OCI-LY7 (cell line): ENCODE results near the gene TTC23L. TPM values are rescaled to one million over a fixed set of nuclear protein-coding genes. Genes with fewer than 3 reads are reported as not detected.

Experiments
- BruUV-seq: library from RNA; stranded (reverse); fragments of 400-500 nt; replicated peaks from 2 replicates; lab custom pipeline; 2021; lab: Mats Ljungman, UMichigan
- CTCF ChIA-PET: fragments of 300-600 bp; sonication (Branson Sonifier 250); formaldehyde crosslinking; loops from one replicate; lab custom pipeline; 2022; ENCODE audit warnings: antibody characterized with exemption; ENCODE audit not compliant: unreplicated experiment; lab: Charles Lee
- POLR2A ChIA-PET: fragments of 300-600 bp; sonication (Branson Sonifier 250); formaldehyde crosslinking; loops from one replicate; lab custom pipeline; 2022; ENCODE audit warnings: antibody characterized with exemption; lab: Charles Lee
- DNase-seq: peaks from one replicate; pipeline ENCODE4 v3.0.0-alpha.2; 2015; ENCODE audit warnings: low spot score
- H2AFZ ChIP-seq: fragments of 200-600 bp; sonication (generic), shearing (Covaris generic); 2 replicates; pipeline ENCODE4 v1.6.1; 2014; ENCODE audit warnings: mild to moderate bottlenecking, antibody characterized with exemption, low read length, moderate library complexity
- H3K27ac ChIP-seq: fragments of 200-600 bp; sonication (generic); 2 replicates; pipeline ENCODE4 v1.5.1; 2014; ENCODE audit warnings: mixed run types, low read depth, mild to moderate bottlenecking, moderate library complexity, low read length, inconsistent platforms; ENCODE audit not compliant: poor library complexity, severe bottlenecking
- H3K36me3 ChIP-seq: fragments of 200-600 bp; sonication (generic); 2 replicates; pipeline ENCODE4 v1.6.1; 2014; ENCODE audit warnings: mild to moderate bottlenecking, antibody characterized with exemption, low read length, moderate library complexity, mixed read lengths; ENCODE audit not compliant: insufficient read depth
- H3K4me1 ChIP-seq: fragments of 200-600 bp; sonication (generic); 2 replicates; pipeline ENCODE4 v1.5.1; 2014; ENCODE audit warnings: mild to moderate bottlenecking, low read length; ENCODE audit not compliant: insufficient read depth, poor library complexity, severe bottlenecking
- H3K4me2 ChIP-seq: fragments of 200-600 bp; sonication (generic); 2 replicates; pipeline ENCODE4 v1.6.1; 2014; ENCODE audit warnings: mild to moderate bottlenecking, low read length
- H3K4me3 ChIP-seq: fragments of 200-600 bp; sonication (generic); 2 replicates; pipeline ENCODE4 v1.5.1; 2014; ENCODE audit warnings: mild to moderate bottlenecking, low read depth, low read length; ENCODE audit not compliant: poor library complexity, severe bottlenecking
- H3K79me2 ChIP-seq: fragments of 200-600 bp; sonication (generic); 2 replicates; pipeline ENCODE4 v1.6.1; 2016; ENCODE audit warnings: low read depth, mild to moderate bottlenecking, low read length, moderate library complexity, mixed read lengths; ENCODE audit not compliant: insufficient read depth
- H3K9me2 ChIP-seq: fragments of 200-600 bp; sonication (generic); 2 replicates; pipeline ENCODE4 v1.6.1; 2016; ENCODE audit warnings: mild to moderate bottlenecking, low read length, mixed read lengths; ENCODE audit not compliant: insufficient read depth
- H3K9me3 ChIP-seq: fragments of 200-600 bp; sonication (generic); 2 replicates; pipeline ENCODE4 v1.6.1; 2014; ENCODE audit warnings: mild to moderate bottlenecking, mixed run types, low read length, mixed read lengths
- H4K20me1 ChIP-seq: fragments of 200-600 bp; sonication (generic); 2 replicates; pipeline ENCODE4 v1.6.1; 2014; ENCODE audit warnings: mild to moderate bottlenecking, antibody characterized with exemption, low read length, moderate library complexity, mixed read lengths; ENCODE audit not compliant: insufficient read depth
- CTCF ChIP-seq: fragments of 200-600 bp; sonication (generic); conservative IDR thresholded peaks from 2 replicates; pipeline ENCODE4 v1.5.1; 2014; ENCODE audit warnings: mild to moderate bottlenecking, antibody characterized with exemption, low read length, moderate library complexity, mixed read lengths
- EZH2phosphoT487 ChIP-seq: fragments of 200-600 bp; sonication (generic); IDR thresholded peaks from 2 replicates; pipeline ENCODE4 v1.6.1; 2018; ENCODE audit warnings: low read depth, borderline replicate concordance, mild to moderate bottlenecking, mixed run types, antibody characterized with exemption, low read length, moderate library complexity, mixed read lengths
- intact Hi-C: fragments of 100-400 bp; cut with micrococcal nuclease; formaldehyde crosslinking; loops from one replicate; pipeline ENCODE4 v1.10.0; 2022; ENCODE audit not compliant: unreplicated experiment
- total RNA-seq, 2 experiments: library from RNA; depleted of rRNA in 1 of 2; stranded (reverse); fragments of >200 nt in 1 of 2; shearing (Covaris generic) in 1 of 2; gene quantifications; 2 replicates each; pipeline ENCODE4 v1.2.3, GENCODE V29; 2014 to 2022

TTC23L gene
- total RNA-seq, 2 experiments from 2014 or later, result 0.06 to 1.4 TPM

GRCh38 chr5:34944044-34944443, 105.1 kb downstream of the TTC23L start:
- Histone ChIP-seq H3K36me3 (peaks cover 85% of the 10 kb centered on the region), H3K4me1 (no peaks in the 10 kb centered on the region), H3K9me3 (no peaks in the 10 kb centered on the region), H2AFZ (no peak overlapping the region), H3K4me3 (no peak overlapping the region), H3K79me2 (no peaks in the 10 kb centered on the region; the same call in 1 of the 2 replicates), H3K4me2 (no peak overlapping the region), H3K27ac (no peak overlapping the region), H4K20me1 (no peaks in the 10 kb centered on the region), H3K9me2 (no peaks in the 10 kb centered on the region)
- no TSS peak for BruUV-seq
- intact Hi-C loops, result no loop called here
- ChIA-PET CTCF (no interaction called here), POLR2A (interaction anchor here (0.9 to 1.7 kb wide), 2 partner anchors 9 to 14 kb away, joined by 3 to 6 read pairs; no protein-coding TSS in a partner anchor)
- no peak for TF ChIP-seq CTCF
- DNase-seq, result no peak

- no peak overlapping the region for H3K4me3 ChIP-seq
- ChIA-PET CTCF (no interaction called here), POLR2A (interaction anchor here (0.6 to 1.7 kb wide), 3 partner anchors 10 to 57 kb away, joined by 3 to 6 read pairs (median 3); no protein-coding TSS in a partner anchor)
- no peaks in the 10 kb centered on the region for H3K9me3 ChIP-seq
- no peak overlapping the region for H3K4me2 ChIP-seq
- H3K9me2 ChIP-seq, result no peaks in the 10 kb centered on the region
- peaks cover 85% of the 10 kb centered on the region for H3K36me3 ChIP-seq
- no peak overlapping the region for H2AFZ ChIP-seq
- TF ChIP-seq EZH2phosphoT487 (no peak), CTCF (no peak)
- no peaks in the 10 kb centered on the region for H4K20me1 ChIP-seq
- H3K27ac ChIP-seq, result no peak overlapping the region
- H3K4me1 ChIP-seq, result no peaks in the 10 kb centered on the region
- no TSS peak for BruUV-seq
- DNase-seq, result no peak
- intact Hi-C loops, result no loop called here
- no peaks in the 10 kb centered on the region; the same call in 1 of the 2 replicates for H3K79me2 ChIP-seq
Measured at GRCh38 chr5:34944460-34945047, 105.6 kb downstream of the TTC23L start.

Other genes with a start within 250 kb of the TTC23L start
- 0.92 and 1.0 TPM in 2 replicates for gene RAI14, start 182.8 kb upstream of the TTC23L start, total RNA-seq (2014; rRNA removed; shearing (Covaris generic))
- gene RAI14, start 182.8 kb upstream of the TTC23L start, total RNA-seq (2022), result 8.0 and 12.3 TPM in 2 replicates
- gene RAD1, start 76.3 kb downstream of the TTC23L start, total RNA-seq (2014; rRNA removed; shearing (Covaris generic)), result 58.4 and 82.1 TPM in 2 replicates
- gene RAD1, start 76.3 kb downstream of the TTC23L start, total RNA-seq (2022), result 49.2 and 49.4 TPM in 2 replicates
- 59.7 and 75.6 TPM in 2 replicates for gene BRIX1, start 76.5 kb downstream of the TTC23L start, total RNA-seq (2014; rRNA removed; shearing (Covaris generic))
- gene BRIX1, start 76.5 kb downstream of the TTC23L start, total RNA-seq (2022), result 62.2 and 65.3 TPM in 2 replicates
- gene DNAJC21, start 90.4 kb downstream of the TTC23L start, total RNA-seq (2014; rRNA removed; shearing (Covaris generic)), result 29.4 and 43.7 TPM in 2 replicates
- 67.2 and 67.6 TPM in 2 replicates for gene DNAJC21, start 90.4 kb downstream of the TTC23L start, total RNA-seq (2022)
- not detected in 2 replicates for gene AGXT2, start 208.8 kb downstream of the TTC23L start, total RNA-seq (2014; rRNA removed; shearing (Covaris generic))
- gene AGXT2, start 208.8 kb downstream of the TTC23L start, total RNA-seq (2022), result not detected in 2 replicates